Stimulated activated CD4-positive, alpha-beta T cell treated with anti-CD3 and anti-CD28 coated beads, Interleukin-12 subunit alpha, Interleukin-12 subunit beta, amount 100 ng/mL, for 4 hours (primary cell): ENCODE data around the gene INPP4B.
"Not testable (repeated sequence)": the region's sequence is repeated elsewhere in the genome, so short reads cannot be mapped to it uniquely, and the experiment has no call there.

ENCODE experiments used
- DNase-seq: peaks from one replicate; pipeline ENCODE4 v3.0.0-alpha.2; 2020

Gene INPP4B

GRCh38 chr4:142101401-142101800 lies 744.7 kb downstream of the INPP4B start:
- no peak for DNase-seq

GRCh38 chr4:142100941-142101340 lies 745.2 kb downstream of the INPP4B start:
- no peak for DNase-seq

GRCh38 chr4:142098900-142099545 lies 747.1 kb downstream of the INPP4B start:
- DNase-seq, result no peak

GRCh38 chr4:142098380-142098779 lies 747.7 kb downstream of the INPP4B start:
- DNase-seq, result no peak

DNA sequence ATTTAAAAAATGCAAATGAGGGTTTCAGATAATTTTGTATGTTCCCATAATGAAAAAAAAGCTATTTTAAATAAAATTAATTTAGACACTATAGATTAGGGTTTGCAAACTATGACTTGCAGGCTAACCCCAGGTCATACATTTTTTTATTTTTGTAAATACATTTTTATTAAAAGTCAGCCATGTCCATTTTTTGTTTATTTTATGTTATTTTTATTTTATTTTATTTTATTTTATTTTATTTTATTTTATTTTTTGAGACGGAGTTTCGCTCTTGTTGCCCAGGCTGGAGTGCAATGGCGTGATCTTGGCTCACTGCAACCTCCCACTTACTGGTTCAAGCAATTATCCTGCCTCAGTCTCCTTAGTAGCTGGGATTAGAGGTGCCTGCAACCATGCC lies 749.1 kb downstream of the INPP4B start:
- no peak for DNase-seq

DNA sequence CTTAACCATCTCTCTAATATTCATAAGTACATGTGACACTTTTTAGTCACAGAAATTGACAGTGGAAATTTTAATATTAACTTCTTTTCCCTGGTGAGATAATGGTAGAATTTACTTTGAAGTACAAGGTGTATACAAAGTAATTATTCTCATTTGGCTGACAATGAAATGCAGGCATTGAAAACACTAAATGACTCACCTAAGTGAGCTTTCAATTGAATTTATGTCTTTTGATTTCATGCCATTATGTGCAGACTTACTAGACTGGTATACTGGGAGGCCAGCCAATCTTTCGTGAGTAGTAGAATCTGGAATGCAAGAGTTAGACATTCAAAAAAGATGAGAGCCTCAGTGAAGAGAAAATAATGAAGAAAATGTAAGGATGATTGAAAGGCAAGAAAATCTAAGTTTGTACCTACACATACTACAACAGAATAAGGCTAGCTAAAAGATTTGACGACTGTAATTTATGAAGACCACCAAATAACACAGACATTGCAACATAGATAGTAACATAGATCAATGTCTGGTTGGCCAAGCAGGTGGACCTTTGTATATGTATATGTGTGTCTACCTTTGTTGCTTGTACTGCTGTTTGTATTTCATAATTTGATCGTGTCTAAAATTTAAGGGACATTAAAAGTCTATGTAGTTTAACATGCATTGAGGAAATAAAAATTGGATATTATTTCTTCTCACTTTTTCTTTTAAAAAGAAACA lies 750.1 kb downstream of the INPP4B start:
- no peak for DNase-seq

- DNase-seq, result no peak
These were observed 753.2 kb downstream of the INPP4B start for GRCh38 chr4:142092941-142093340.

GRCh38 chr4:142091691-142092182 lies 754.4 kb downstream of the INPP4B start:
- DNase-seq, result no peak

DNA sequence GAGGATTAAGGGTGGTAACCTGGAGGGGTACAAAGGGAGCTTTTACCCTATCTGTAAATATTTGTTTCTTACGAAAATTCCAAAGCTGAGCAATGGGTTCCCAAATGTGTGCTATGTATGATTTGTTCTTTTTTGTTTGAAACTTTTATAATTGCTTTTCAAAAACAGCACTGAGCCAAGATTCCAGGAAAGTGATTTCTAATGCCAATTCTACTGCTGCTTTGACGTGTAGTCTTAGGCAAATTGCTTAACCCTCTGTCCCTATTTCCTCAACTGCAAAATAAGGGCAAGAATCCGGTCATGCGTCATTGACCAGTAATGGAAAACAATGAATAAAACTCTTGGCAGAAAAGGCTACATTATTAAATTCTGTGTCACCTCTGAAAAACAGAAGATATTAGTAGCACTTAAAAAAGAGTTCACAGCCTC lies 755.0 kb downstream of the INPP4B start:
- DNase-seq, result no peak

DNA sequence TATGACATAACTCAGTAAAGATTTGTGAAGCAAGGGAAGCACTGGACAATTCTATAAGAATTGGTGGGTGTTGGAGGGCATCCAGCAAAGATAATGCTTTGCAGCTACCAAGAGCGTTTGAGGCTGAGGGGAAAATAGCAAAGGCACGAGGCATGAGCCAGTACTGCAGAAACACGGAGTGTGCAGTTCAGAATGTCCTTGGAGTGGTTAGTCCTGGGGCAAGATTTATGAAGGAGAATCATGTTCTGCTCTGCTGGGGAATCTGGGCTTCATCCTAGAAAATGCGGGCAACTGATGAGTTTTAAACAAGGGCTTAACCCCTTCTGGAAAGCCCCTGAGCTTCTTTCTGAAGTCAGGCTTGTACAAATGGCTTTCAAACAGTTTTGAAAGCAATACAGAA lies 757.2 kb downstream of the INPP4B start:
- no peak for DNase-seq

- DNase-seq, result no peak
These were observed 760.4 kb downstream of the INPP4B start for GRCh38 chr4:142085513-142086292.

DNA sequence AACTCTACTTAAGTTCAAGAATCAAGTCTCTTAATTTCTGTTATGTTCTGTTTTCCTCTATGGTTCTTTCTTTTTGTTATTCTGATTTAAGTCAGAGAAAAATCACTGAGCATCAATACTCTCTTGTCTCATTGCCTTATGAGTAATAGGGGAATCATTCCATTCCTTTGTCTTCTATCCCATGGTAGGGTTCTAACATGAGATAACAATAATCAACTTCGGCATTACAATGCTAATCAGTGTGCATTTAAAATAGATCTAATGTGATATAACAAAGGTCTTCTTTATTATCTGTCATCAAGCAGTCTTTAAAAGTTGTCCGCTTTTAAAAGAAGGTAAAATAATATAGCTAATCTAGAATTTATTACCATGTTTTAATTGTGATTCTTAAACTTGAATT lies 762.8 kb downstream of the INPP4B start:
- DNase-seq, result no peak

DNA sequence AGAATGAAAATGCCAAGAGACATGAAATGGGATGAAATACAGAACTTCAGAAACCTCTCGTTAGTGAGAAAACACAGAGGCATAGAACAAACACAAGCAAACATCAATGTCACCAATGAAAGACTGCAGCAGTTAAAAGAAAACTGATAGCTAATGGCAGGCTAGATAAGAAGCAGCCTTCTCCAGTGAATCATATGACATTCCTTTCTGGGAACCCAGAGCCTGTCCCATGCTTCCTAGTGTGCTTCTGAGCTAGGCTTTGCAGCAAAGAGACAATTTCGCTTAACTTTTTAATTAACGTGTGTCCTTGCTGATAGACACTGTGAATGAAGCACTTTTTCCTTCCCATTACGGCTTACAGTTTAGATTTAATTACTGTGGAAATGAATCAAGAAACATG lies 765.1 kb downstream of the INPP4B start:
- DNase-seq, result no peak

- no peak for DNase-seq
These were observed 766.1 kb downstream of the INPP4B start for GRCh38 chr4:142079959-142080358.

DNA sequence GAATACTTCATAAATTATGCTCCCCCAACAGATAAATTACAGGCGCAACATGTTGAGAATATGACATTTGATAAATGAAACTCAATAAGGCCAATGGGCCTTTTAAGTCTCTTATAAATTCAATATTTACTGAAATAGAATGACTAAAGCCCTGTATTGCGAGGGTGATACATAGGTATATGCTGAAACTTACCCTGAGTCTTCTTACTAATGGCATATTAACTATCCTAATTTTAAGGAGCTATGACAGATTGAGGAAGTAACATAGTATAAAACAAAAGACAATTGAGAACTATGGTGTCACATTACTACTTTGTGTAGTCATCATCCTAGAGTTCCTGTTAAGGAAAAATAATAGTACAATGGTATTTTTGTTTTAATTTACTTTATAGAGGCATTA lies 769.1 kb downstream of the INPP4B start:
- no peak for DNase-seq

- DNase-seq, result not testable (repeated sequence)
These were observed 777.8 kb downstream of the INPP4B start for GRCh38 chr4:142068304-142068703.

DNA sequence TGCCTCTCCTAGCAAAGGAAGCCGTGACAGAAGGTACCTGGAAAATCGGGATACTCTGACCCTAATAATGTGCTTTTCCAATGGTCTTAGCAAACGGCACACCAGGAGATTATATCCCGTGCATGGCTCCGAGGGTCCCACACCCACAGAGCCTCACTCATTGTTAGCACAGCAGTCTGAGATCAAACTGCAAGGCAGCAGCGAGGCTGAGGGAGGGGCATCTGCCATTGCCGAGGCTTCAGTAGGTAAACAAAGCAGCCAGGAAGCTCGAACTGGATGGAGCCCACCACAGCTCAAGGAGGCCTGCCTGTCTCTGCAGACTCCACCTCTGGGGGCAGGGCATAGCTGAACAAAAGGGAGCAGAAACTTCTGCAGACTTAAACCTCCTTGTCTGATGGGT lies 779.5 kb downstream of the INPP4B start:
- DNase-seq, result not testable (repeated sequence)

- DNase-seq, result no peak
These were observed 780.9 kb downstream of the INPP4B start for GRCh38 chr4:142065086-142065647.

DNA sequence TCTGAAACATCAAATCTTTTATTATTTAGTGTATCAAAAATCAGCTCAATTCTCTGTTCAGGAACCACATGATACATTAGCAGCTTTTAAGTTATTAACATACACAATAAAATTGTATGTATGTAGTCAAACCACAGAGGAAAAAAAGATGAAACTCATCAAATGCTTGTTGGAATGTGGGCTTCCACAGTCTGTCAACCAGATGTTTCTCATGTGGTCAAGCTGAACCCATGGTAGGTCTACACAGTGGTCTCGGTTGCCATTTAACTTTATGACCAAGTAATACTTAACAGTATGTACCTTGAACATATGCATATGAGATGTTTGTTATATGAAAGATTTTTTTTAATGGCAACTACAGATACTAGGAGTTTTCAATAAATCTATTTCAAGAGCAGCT lies 781.9 kb downstream of the INPP4B start:
- no peak for DNase-seq

GRCh38 chr4:142045996-142046395 lies 800.1 kb downstream of the INPP4B start:
- no peak for DNase-seq

GRCh38 chr4:142044271-142044670 lies 801.8 kb downstream of the INPP4B start:
- no peak for DNase-seq

DNA sequence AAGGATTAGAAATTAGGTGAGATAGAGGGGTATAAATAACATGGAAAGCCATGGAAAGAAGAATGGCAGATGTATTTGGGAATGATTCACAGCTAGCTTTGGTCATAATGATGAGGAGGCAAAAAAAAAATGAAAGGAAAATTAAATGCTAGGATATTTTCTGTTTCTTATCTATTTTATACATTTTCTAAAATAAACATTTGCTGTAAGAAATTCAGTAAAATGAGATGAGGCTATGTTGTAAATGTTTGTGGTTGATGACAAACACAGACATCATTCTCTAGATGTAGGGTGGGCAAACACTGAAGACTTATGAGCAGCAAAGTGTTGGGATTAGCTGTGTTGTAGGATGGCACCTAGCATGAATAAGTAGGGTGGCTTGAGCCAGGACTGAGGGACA lies 802.6 kb downstream of the INPP4B start:
- no peak for DNase-seq

DNA sequence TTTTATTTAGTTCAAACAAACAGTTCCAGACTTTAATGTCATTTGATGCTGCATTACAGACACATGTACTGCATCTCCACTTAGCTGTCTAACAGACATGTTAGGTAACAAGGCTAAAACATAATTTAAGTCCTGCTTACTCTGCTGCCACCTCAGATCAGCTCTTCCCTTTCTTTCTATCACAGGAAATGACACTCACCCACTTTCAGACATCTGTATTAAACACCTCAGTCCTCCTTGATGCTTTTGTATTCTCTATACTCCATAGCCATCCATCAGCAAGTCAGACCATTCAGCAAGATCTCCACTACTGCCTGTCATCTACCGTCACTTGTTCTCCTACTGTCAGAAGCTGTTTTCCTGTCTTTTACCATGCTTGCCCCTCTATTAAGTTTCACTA lies 804.3 kb downstream of the INPP4B start:
- no peak for DNase-seq
